CD4-positive, alpha-beta T cell (primary cell): ENCODE data around the gene METAP1D. TPM values are rescaled to one million over a fixed set of nuclear protein-coding genes. Genes with fewer than 3 reads are reported as not detected.

Source experiments
- ATAC-seq: fragments of 200-7000 bp; cut with Tn5 transposase; one replicate; pipeline ENCODE4 v1.10.0; 2022; ENCODE audit warnings: mild to moderate bottlenecking; ENCODE audit not compliant: poor library complexity
- CTCF ChIA-PET: fragments of 350-600 bp; sonication (Branson Sonifier 250); formaldehyde crosslinking; loops from one replicate; lab custom pipeline; 2021; ENCODE audit warnings: antibody characterized with exemption, inconsistent platforms; lab: Charles Lee
- POLR2A ChIA-PET: fragments of 350-600 bp; sonication (Branson Sonifier 250); formaldehyde crosslinking; loops from one replicate; lab custom pipeline; 2021; ENCODE audit warnings: antibody characterized with exemption, inconsistent platforms; lab: Charles Lee
- DNase-seq, 14 experiments: peaks; one replicate each; pipeline ENCODE4 v3.0.0-alpha.2; 2013 to 2020; ENCODE audit warnings: mixed read lengths in 2 of 14
- H3K27ac ChIP-seq, 2 donors: one replicate each; pipeline versions ENCODE4 v1.5.1 to v1.7.0; 2013; ENCODE audit warnings: low read length in 2 of 2, low read depth in 1 of 2, mild to moderate bottlenecking in 1 of 2
- H3K27me3 ChIP-seq, 2 experiments: 1 replicate in 1 of 2; 2 replicates in 1 of 2; pipeline versions ENCODE4 v1.6.1 to v1.7.0; 2013; ENCODE audit warnings: low read length in 2 of 2, control low read depth in 1 of 2, mild to moderate bottlenecking in 1 of 2, moderate library complexity in 1 of 2; ENCODE audit not compliant: insufficient read depth in 2 of 2, control insufficient read depth in 1 of 2
- H3K36me3 ChIP-seq: one replicate; pipeline ENCODE4 v1.6.1; 2013; ENCODE audit warnings: low read length, control low read depth; ENCODE audit not compliant: insufficient read depth
- H3K4me1 ChIP-seq: one replicate; pipeline ENCODE4 v1.6.1; 2013; ENCODE audit warnings: low read length, control low read depth; ENCODE audit not compliant: insufficient read depth
- H3K4me3 ChIP-seq: one replicate; pipeline ENCODE4 v1.5.1; 2013; ENCODE audit warnings: mild to moderate bottlenecking, low read length, moderate library complexity
- H3K9me3 ChIP-seq, 2 experiments: 1 replicate in 1 of 2; 2 replicates in 1 of 2; pipeline versions ENCODE4 v1.6.1 to v1.7.0; 2013; ENCODE audit warnings: low read length in 2 of 2, mild to moderate bottlenecking in 2 of 2, control low read depth in 1 of 2, moderate library complexity in 1 of 2; ENCODE audit not compliant: control insufficient read depth in 1 of 2, insufficient read depth in 1 of 2
- H3K27ac Mint-ChIP-seq: one replicate; pipeline ENCODE4 v1.8.0; 2020; ENCODE audit warnings: mixed read lengths
- H3K27me3 Mint-ChIP-seq: one replicate; pipeline ENCODE4 v1.8.0; 2021; ENCODE audit warnings: mixed read lengths
- H3K36me3 Mint-ChIP-seq: one replicate; pipeline ENCODE4 v1.8.0; 2021; ENCODE audit warnings: low read depth, mixed read lengths
- H3K4me1 Mint-ChIP-seq: one replicate; pipeline ENCODE4 v1.8.0; 2021; ENCODE audit warnings: low read depth, mixed read lengths
- H3K4me3 Mint-ChIP-seq: one replicate; pipeline ENCODE4 v1.8.0; 2020; ENCODE audit warnings: mild to moderate bottlenecking, mixed read lengths
- H3K9me3 Mint-ChIP-seq: one replicate; pipeline ENCODE4 v1.8.0; 2020; ENCODE audit warnings: mixed read lengths
- intact Hi-C, 2 experiments: fragments of 100-400 bp; cut with DNase I in 1 of 2; cut with micrococcal nuclease in 1 of 2; formaldehyde crosslinking; loops; one replicate each; pipeline versions ENCODE4 v1.15.1 to v1.9.0; 2023 to 2025; cut with DNase I, micrococcal nuclease
- total RNA-seq, 174 experiments: library from RNA in 2 of 174; stranded (reverse) in 2 of 174; gene quantifications; one replicate each; pipeline ENCODE4 v1.2.3 and lab custom pipeline; 2021 to 2026
- TF ChIP-seq, protein P1 (sequence below): fragments of 200-600 bp; IDR thresholded peaks from one replicate; pipeline ENCODE4 v1.8.0; 2022; ENCODE audit warnings: antibody characterized with exemption, mild to moderate bottlenecking

METAP1D gene
- total RNA-seq, 2 experiments from 2014 or later, result 7.2 to 7.9 TPM

DNA sequence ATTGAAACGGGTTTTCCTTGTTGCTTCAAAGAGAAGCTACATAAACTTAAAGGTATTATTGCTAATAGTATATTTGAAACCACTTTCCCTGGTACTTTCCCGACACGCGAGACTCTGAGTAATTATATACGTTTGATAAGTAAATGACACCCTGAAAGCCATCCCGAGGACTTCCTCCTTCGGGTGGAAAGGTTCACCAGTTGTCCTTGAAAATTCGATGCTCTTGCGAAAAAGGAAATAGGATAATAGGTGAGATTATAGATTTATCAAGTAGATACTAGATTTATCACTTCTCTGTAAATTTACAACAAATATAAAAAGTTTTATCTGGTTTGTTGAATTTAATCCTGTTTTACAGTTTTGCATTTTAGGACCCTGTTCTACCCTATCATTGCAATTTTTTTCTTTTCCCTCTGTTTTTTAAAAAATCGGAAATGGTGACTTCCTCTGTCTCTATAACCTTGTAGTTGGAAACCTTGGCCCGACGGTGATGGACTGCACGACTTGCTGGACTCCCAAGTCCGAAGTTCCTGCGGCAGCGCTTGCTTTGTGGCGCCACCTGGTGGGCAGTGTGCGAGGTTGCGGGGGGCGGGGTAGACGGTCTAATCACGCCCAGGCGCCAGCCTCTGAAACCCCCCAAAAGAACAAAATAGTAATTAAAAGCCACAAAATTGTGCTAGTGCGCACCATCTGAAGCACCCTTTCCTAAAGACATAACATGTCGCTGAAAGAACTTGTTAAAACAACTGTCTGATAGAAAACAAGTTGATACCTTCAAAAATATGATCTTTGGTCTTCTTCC is 103.9 kb downstream of the METAP1D start:
- POLR2A ChIA-PET, result interaction anchor here (0.6 to 3.9 kb wide), 6 partner anchors 11 to 357 kb away, joined by 3 to 23 read pairs (median 3); partner anchors contain the start of gene HAT1
- peaks cover 0 to 77% of the 10 kb centered on the region in 2 experiments for H3K9me3 ChIP-seq
- peaks cover 56% of the 10 kb centered on the region for H3K4me1 Mint-ChIP-seq

DNA sequence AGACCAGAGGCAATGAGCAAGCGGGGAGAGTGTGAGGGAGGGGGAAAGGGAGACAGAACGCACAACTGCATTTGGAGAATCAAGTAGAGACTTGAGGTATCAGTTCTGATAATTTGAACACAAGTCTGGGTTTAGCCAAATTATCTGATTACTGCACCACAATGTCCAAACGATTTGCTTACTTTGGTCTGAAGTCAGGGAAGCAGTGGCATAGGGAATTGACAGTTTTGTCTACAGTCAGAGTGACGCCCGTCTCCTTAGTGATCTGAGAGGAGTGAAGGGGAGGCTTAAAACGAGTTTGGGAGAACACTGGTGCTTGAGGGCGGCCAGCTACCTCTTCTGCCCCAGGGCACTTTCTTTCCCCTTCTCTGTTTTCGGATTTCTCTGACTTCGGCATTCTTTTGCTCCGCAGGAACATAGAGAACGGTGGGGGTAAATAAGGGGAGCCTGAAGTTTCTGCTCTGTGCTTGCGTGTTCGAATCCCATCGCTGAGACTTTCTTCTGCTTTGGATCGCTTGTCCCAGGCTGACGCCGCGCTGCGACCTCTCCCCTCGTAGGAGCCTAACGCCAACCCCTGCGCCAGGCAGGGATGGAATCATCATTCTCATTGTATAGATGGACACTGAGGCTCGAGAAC is 105.8 kb downstream of the METAP1D start:
- H3K4me3 Mint-ChIP-seq, result peak overlapping the region; percentile 23
- peaks cover 0 to 67% of the 10 kb centered on the region in 2 experiments for H3K9me3 ChIP-seq
- H3K36me3 ChIP-seq, result no peaks in the 10 kb centered on the region
- no peaks in the 10 kb centered on the region for H3K9me3 Mint-ChIP-seq
- H3K36me3 Mint-ChIP-seq, result no peaks in the 10 kb centered on the region
- no peak overlapping the region for H3K4me3 ChIP-seq
- H3K4me1 ChIP-seq, result peaks cover 63% of the 10 kb centered on the region
- peaks cover 56% of the 10 kb centered on the region for H3K4me1 Mint-ChIP-seq
- intact Hi-C loops, result loop anchor here (2.0 to 10.0 kb wide), 7 partner anchors 178 to 531 kb away; no protein-coding TSS in a partner anchor
- no peak overlapping the region for H3K27ac Mint-ChIP-seq
- ChIA-PET CTCF (interaction anchor here (1.2 to 1.6 kb wide), 3 partner anchors 22 to 356 kb away, joined by 3 to 5 read pairs (median 4); no protein-coding TSS in a partner anchor), POLR2A (interaction anchor here (0.6 to 1.6 kb wide), 2 partner anchors 18 to 405 kb away, joined by 3 to 4 read pairs; no protein-coding TSS in a partner anchor)
- no peak for ATAC-seq
- H3K27me3 Mint-ChIP-seq, result peaks cover 91% of the 10 kb centered on the region
- no peak for DNase-seq
- no peak overlapping the region for H3K27ac ChIP-seq
- H3K27me3 ChIP-seq, result peaks cover 91 to 93% of the 10 kb centered on the region in 2 experiments
- TF ChIP-seq, protein P1, sequence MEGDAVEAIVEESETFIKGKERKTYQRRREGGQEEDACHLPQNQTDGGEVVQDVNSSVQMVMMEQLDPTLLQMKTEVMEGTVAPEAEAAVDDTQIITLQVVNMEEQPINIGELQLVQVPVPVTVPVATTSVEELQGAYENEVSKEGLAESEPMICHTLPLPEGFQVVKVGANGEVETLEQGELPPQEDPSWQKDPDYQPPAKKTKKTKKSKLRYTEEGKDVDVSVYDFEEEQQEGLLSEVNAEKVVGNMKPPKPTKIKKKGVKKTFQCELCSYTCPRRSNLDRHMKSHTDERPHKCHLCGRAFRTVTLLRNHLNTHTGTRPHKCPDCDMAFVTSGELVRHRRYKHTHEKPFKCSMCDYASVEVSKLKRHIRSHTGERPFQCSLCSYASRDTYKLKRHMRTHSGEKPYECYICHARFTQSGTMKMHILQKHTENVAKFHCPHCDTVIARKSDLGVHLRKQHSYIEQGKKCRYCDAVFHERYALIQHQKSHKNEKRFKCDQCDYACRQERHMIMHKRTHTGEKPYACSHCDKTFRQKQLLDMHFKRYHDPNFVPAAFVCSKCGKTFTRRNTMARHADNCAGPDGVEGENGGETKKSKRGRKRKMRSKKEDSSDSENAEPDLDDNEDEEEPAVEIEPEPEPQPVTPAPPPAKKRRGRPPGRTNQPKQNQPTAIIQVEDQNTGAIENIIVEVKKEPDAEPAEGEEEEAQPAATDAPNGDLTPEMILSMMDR, result no peak

More for the DNA sequence above, 103.9 kb downstream of the METAP1D start:
- Mint-ChIP-seq H3K4me3 (peak overlapping the region; percentile 82), H3K9me3 (no peaks in the 10 kb centered on the region), H3K27ac (peak overlapping the region; percentile 9), H3K36me3 (no peaks in the 10 kb centered on the region), H3K27me3 (peaks cover 82% of the 10 kb centered on the region)
- Histone ChIP-seq H3K4me1 (peaks cover 79% of the 10 kb centered on the region), H3K4me3 (peak overlapping the region; percentile 55), H3K27ac (no peak overlapping the region), H3K27me3 (peaks cover 95 to 98% of the 10 kb centered on the region in 2 experiments), H3K36me3 (no peaks in the 10 kb centered on the region)
- CTCF ChIA-PET, result interaction anchor here (0.9 to 1.1 kb wide), 3 partner anchors 12 to 20 kb away, joined by 3 to 4 read pairs (median 4); no protein-coding TSS in a partner anchor
- ATAC-seq (peak; percentile 35), DNase-seq (peak in 12 of 14 experiments; percentile 37 to 84 (median 55))
- intact Hi-C loops, result loop anchor here (1.0 to 10.0 kb wide), 5 partner anchors 17 to 529 kb away; no protein-coding TSS in a partner anchor
- TF ChIP-seq, protein P1, result peak; percentile 81
